H9 (cell line): ENCODE measurements around the gene CDH4. TPM values are rescaled to one million over a fixed set of nuclear protein-coding genes. Genes with fewer than 3 reads are reported as not detected.

ENCODE experiments used
- DNase-seq: peaks from one replicate; pipeline ENCODE4 v3.0.0-alpha.2; 2017
- H2AFZ ChIP-seq: one replicate; pipeline ENCODE4 v1.6.1; 2013; ENCODE audit warnings: mild to moderate bottlenecking, low read length, control low read depth, moderate library complexity
- H2AK5ac ChIP-seq: 2 replicates; pipeline ENCODE4 v1.6.1; 2013; ENCODE audit warnings: low read length, control low read depth, mixed read lengths; ENCODE audit not compliant: insufficient read length
- H2BK120ac ChIP-seq: one replicate; pipeline ENCODE4 v1.6.1; 2013; ENCODE audit warnings: low read depth, mild to moderate bottlenecking, low read length, control low read depth, inconsistent platforms; ENCODE audit not compliant: poor library complexity, severe bottlenecking
- H2BK12ac ChIP-seq: 2 replicates; pipeline ENCODE4 v1.6.1; 2013; ENCODE audit warnings: low read length, control low read depth, mixed read lengths, low read depth; ENCODE audit not compliant: insufficient read length
- H2BK15ac ChIP-seq: 2 replicates; pipeline ENCODE4 v1.6.1; 2013; ENCODE audit warnings: low read depth, low read length, control low read depth
- H2BK20ac ChIP-seq: one replicate; pipeline ENCODE4 v1.6.1; 2013; ENCODE audit warnings: low read depth, mild to moderate bottlenecking, low read length, control low read depth, inconsistent platforms; ENCODE audit not compliant: poor library complexity, severe bottlenecking
- H2BK5ac ChIP-seq: 2 replicates; pipeline ENCODE4 v1.6.1; 2013; ENCODE audit warnings: low read length, control low read depth, mixed read lengths; ENCODE audit not compliant: insufficient read length
- H3K14ac ChIP-seq: 2 replicates; pipeline ENCODE4 v1.6.1; 2013; ENCODE audit warnings: low read length, control low read depth; ENCODE audit not compliant: insufficient read depth
- H3K18ac ChIP-seq: 2 replicates; pipeline ENCODE4 v1.6.1; 2013; ENCODE audit warnings: low read depth, mild to moderate bottlenecking, mixed read lengths, low read length, control low read depth; ENCODE audit not compliant: insufficient read length
- H3K23ac ChIP-seq: 2 replicates; pipeline ENCODE4 v1.6.1; 2013; ENCODE audit warnings: low read length, control low read depth, mixed read lengths, low read depth; ENCODE audit not compliant: insufficient read length
- H3K23me2 ChIP-seq: 2 replicates; pipeline ENCODE4 v1.6.1; 2013; ENCODE audit warnings: low read depth, mild to moderate bottlenecking, mixed read lengths, low read length, control low read depth; ENCODE audit not compliant: insufficient read length, poor library complexity, severe bottlenecking
- H3K27ac ChIP-seq: 2 replicates; pipeline ENCODE4 v1.5.1; 2013; ENCODE audit warnings: low read length, control low read depth, mixed read lengths, low read depth; ENCODE audit not compliant: insufficient read length
- H3K27me3 ChIP-seq: 2 replicates; pipeline ENCODE4 v1.6.1; 2013; ENCODE audit warnings: low read length, control low read depth, inconsistent platforms; ENCODE audit not compliant: insufficient read depth
- H3K4ac ChIP-seq: 2 replicates; pipeline ENCODE4 v1.6.1; 2013; ENCODE audit warnings: low read depth, mild to moderate bottlenecking, control low read depth, inconsistent platforms, low read length, moderate library complexity
- H3K4me1 ChIP-seq: 2 replicates; pipeline ENCODE4 v1.6.1; 2013; ENCODE audit warnings: low read length, control low read depth, inconsistent platforms; ENCODE audit not compliant: insufficient read depth
- H3K4me2 ChIP-seq: 2 replicates; pipeline ENCODE4 v1.6.1; 2013; ENCODE audit warnings: low read length, control low read depth, mixed read lengths; ENCODE audit not compliant: insufficient read length, insufficient read depth
- H3K56ac ChIP-seq: 2 replicates; pipeline ENCODE4 v1.6.1; 2013; ENCODE audit warnings: low read depth, mild to moderate bottlenecking, mixed read lengths, low read length, control low read depth; ENCODE audit not compliant: insufficient read length
- H3K79me1 ChIP-seq: 2 replicates; pipeline ENCODE4 v1.6.1; 2013; ENCODE audit warnings: low read depth, mild to moderate bottlenecking, moderate library complexity, low read length, control low read depth, inconsistent platforms; ENCODE audit not compliant: insufficient read depth, poor library complexity, severe bottlenecking
- H3K79me2 ChIP-seq: 2 replicates; pipeline ENCODE4 v1.6.1; 2013; ENCODE audit warnings: low read length, control low read depth, inconsistent platforms; ENCODE audit not compliant: insufficient read depth
- H3K9ac ChIP-seq: 2 replicates; pipeline ENCODE4 v1.6.1; 2013; ENCODE audit warnings: low read length, control low read depth, mixed read lengths; ENCODE audit not compliant: insufficient read length; ENCODE audit errors: extremely low read depth
- H3K9me3 ChIP-seq: one replicate; pipeline ENCODE4 v1.6.1; 2013; ENCODE audit warnings: low read depth, low read length, inconsistent platforms; ENCODE audit not compliant: control insufficient read depth
- H3T11ph ChIP-seq: one replicate; pipeline ENCODE4 v1.6.1; 2013; ENCODE audit warnings: mild to moderate bottlenecking, low read length, control low read depth, inconsistent platforms
- H4K20me1 ChIP-seq: one replicate; pipeline ENCODE4 v1.6.1; 2013; ENCODE audit not compliant: control insufficient read depth, insufficient read length, insufficient read depth
- H4K5ac ChIP-seq: 2 replicates; pipeline ENCODE4 v1.6.1; 2013; ENCODE audit warnings: low read depth, mild to moderate bottlenecking, mixed read lengths, low read length, control low read depth; ENCODE audit not compliant: insufficient read length
- H4K8ac ChIP-seq: replicated peaks from 2 replicates; pipeline ENCODE4 v1.6.1; 2013; ENCODE audit warnings: low read length, control low read depth, mixed read lengths, low read depth; ENCODE audit not compliant: insufficient read length
- H4K91ac ChIP-seq: 2 replicates; pipeline ENCODE4 v1.6.1; 2013; ENCODE audit warnings: low read depth, mild to moderate bottlenecking, moderate library complexity, mixed read lengths, low read length, control low read depth; ENCODE audit not compliant: insufficient read length
- H3K27ac Mint-ChIP-seq, 3 experiments: 2 replicates in 2 of 3; 3 replicates in 1 of 3; pipeline ENCODE4 v1.8.0; 2020 to 2021; ENCODE audit warnings: mixed read lengths in 3 of 3, mild to moderate bottlenecking in 1 of 3, moderate library complexity in 1 of 3
- H3K27me3 Mint-ChIP-seq: 2 replicates; pipeline ENCODE4 v1.8.0; 2021; ENCODE audit warnings: low read depth, mild to moderate bottlenecking, moderate library complexity, mixed read lengths
- H3K36me3 Mint-ChIP-seq, 3 experiments: 2 replicates in 2 of 3; 3 replicates in 1 of 3; pipeline ENCODE4 v1.8.0; 2020 to 2021; ENCODE audit warnings: low read depth in 3 of 3, mixed read lengths in 3 of 3; ENCODE audit not compliant: insufficient read depth in 1 of 3
- H3K4me1 Mint-ChIP-seq, 2 experiments: 2 replicates each; pipeline ENCODE4 v1.8.0; 2020; ENCODE audit warnings: mixed read lengths in 2 of 2
- H3K4me3 Mint-ChIP-seq, 2 experiments: 2 replicates in 1 of 2; 3 replicates in 1 of 2; pipeline ENCODE4 v1.8.0; 2020 to 2021; ENCODE audit warnings: mild to moderate bottlenecking in 2 of 2, mixed read lengths in 2 of 2, moderate library complexity in 1 of 2
- H3K9me3 Mint-ChIP-seq, 2 experiments: 2 replicates in 1 of 2; 3 replicates in 1 of 2; pipeline ENCODE4 v1.8.0; 2020; ENCODE audit warnings: mild to moderate bottlenecking in 2 of 2, mixed read lengths in 2 of 2, moderate library complexity in 1 of 2
- WGBS: extraction: QIAGEN DNeasy Blood & Tissue Kit; methylation state at CpG from one replicate; pipeline ENCODE4 v1.1.7; 2013; ENCODE audit warnings: missing lambda C conversion rate, low lambda C conversion rate, mixed read lengths; ENCODE audit not compliant: insufficient read length; ENCODE audit errors: extremely low coverage; 5-methylcytosine and 5-hydroxymethylcytosine counted together
- total RNA-seq: library from RNA; stranded (reverse); gene quantifications from 2 replicates; pipeline ENCODE4 v1.2.1, GENCODE V29; 2021
- TF ChIP-seq, protein P1 (sequence below): fragments of 200-600 bp; sonication (generic); conservative IDR thresholded peaks from 3 replicates; pipeline ENCODE4 v1.8.0; 2021; ENCODE audit warnings: antibody characterized with exemption, mild to moderate bottlenecking

Gene CDH4
- total RNA-seq, 1 experiment from 2014 or later: 3.0 TPM

DNA sequence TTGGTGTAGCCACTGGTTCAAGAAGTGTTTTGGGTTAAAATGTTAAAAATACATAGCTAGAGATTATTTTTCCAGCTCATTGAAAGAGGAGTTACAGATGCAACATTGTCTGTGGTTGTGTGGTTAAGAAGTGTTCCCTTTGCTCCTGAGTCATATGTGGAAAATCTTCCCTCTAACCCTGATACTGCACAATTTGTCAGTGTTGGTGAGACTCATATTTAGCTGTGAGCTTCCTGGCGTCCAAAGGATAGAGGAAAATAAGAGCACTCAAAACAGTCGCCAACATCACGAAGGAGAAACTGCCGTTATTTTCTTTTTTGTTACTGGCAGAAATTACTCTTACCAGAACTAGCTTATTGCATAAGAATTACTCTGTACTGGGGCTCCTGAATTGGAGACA is 250.4 kb downstream of the CDH4 start:
- H4K20me1 ChIP-seq: no peaks in the 10 kb centered on the region
- peaks cover 11% of the 10 kb centered on the region; the same call in 1 of the 2 replicates for H3K4me1 ChIP-seq
- no peak overlapping the region for H3T11ph ChIP-seq
- H3K4me2 ChIP-seq: no peak overlapping the region
- no peaks in the 10 kb centered on the region for H3K9me3 ChIP-seq
- no peak overlapping the region for H3K23ac ChIP-seq
- Mint-ChIP-seq H3K27me3 (peaks cover 31% of the 10 kb centered on the region), H3K4me1 (peaks cover 36 to 44% of the 10 kb centered on the region in 2 experiments), H3K4me3 (no peak overlapping the region), H3K36me3 (peaks cover 2 to 11% (median 8%) of the 10 kb centered on the region in 3 experiments; a peak in 5 of 7 replicates), H3K27ac (no peak overlapping the region), H3K9me3 (peaks cover 2 to 4% of the 10 kb centered on the region in 2 experiments; a peak in 3 of 5 replicates)
- no peak overlapping the region for H2AFZ ChIP-seq
- H4K5ac ChIP-seq: no peak overlapping the region
- H2AK5ac ChIP-seq: no peak overlapping the region
- H3K14ac ChIP-seq: no peak overlapping the region
- no peak overlapping the region for H4K8ac ChIP-seq
- TF ChIP-seq, protein P1, sequence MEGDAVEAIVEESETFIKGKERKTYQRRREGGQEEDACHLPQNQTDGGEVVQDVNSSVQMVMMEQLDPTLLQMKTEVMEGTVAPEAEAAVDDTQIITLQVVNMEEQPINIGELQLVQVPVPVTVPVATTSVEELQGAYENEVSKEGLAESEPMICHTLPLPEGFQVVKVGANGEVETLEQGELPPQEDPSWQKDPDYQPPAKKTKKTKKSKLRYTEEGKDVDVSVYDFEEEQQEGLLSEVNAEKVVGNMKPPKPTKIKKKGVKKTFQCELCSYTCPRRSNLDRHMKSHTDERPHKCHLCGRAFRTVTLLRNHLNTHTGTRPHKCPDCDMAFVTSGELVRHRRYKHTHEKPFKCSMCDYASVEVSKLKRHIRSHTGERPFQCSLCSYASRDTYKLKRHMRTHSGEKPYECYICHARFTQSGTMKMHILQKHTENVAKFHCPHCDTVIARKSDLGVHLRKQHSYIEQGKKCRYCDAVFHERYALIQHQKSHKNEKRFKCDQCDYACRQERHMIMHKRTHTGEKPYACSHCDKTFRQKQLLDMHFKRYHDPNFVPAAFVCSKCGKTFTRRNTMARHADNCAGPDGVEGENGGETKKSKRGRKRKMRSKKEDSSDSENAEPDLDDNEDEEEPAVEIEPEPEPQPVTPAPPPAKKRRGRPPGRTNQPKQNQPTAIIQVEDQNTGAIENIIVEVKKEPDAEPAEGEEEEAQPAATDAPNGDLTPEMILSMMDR: no peak
- H3K27me3 ChIP-seq: no peaks in the 10 kb centered on the region; the same call in 1 of the 2 replicates
- WGBS: no CpG with 5 or more reads among the region's 4 CpGs
- H3K9ac ChIP-seq: no peak overlapping the region
- no peak overlapping the region for H2BK5ac ChIP-seq
- no peak overlapping the region for H3K4ac ChIP-seq
- H3K56ac ChIP-seq: no peak overlapping the region
- no peak overlapping the region for H3K18ac ChIP-seq
- no peak overlapping the region for H2BK120ac ChIP-seq
- H2BK15ac ChIP-seq: no peak overlapping the region
- no peaks in the 10 kb centered on the region for H3K79me2 ChIP-seq
- no peak overlapping the region for H2BK12ac ChIP-seq
- no peak overlapping the region for H2BK20ac ChIP-seq
- no peak overlapping the region for H3K27ac ChIP-seq
- H4K91ac ChIP-seq: no peak overlapping the region
- no peaks in the 10 kb centered on the region for H3K79me1 ChIP-seq
- no peak for DNase-seq
- H3K23me2 ChIP-seq: no peaks in the 10 kb centered on the region
